GM21786 (cell line): Measurements from ENCODE around the gene ZNF341.

Experiments used
- ATAC-seq: cut with Tn5 transposase; IDR thresholded peaks from one replicate; pipeline ENCODE4 v1.9.1; 2021; ENCODE audit not compliant: unreplicated experiment

ZNF341 gene

DNA sequence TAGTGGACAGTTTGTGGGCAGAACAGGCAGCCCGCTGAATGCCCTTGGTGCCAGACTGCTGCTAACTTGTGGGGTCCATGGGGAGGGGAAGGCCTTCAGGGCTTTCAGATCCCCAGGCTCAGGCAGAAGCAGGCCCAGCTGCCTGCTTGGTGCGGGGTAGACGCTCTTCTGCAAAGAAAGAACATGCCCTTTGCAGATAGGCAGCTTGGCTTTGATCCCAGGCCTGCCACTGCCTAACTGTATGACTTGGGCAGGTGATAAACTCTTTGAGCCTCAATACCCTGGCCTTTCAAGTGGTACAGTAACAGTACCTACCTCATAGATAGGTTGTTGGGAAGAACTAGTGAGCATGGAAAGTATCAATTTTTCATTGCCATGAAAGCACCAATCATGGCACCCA lies 107.8 kb downstream of the ZNF341 start:
- no peak for ATAC-seq

DNA sequence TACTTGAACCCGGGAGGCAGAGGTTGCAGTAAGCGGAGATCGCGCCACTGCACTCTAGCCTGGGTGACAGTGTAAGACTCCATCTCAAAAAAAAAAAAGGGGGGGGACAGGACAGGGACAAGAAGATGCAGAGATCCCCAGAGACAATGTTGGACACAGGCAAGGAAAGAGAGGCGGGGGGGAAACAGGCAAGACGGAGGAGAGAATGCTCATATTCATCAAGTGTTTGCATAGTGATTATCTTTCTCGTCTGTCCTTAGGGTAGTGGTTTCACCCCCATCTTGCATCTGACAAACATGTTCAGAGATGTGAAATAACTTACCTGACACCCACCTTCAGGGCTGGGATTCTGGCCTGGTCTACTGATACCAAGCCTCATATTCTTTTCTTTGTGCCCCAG lies 108.4 kb downstream of the ZNF341 start:
- ATAC-seq, result no peak

DNA sequence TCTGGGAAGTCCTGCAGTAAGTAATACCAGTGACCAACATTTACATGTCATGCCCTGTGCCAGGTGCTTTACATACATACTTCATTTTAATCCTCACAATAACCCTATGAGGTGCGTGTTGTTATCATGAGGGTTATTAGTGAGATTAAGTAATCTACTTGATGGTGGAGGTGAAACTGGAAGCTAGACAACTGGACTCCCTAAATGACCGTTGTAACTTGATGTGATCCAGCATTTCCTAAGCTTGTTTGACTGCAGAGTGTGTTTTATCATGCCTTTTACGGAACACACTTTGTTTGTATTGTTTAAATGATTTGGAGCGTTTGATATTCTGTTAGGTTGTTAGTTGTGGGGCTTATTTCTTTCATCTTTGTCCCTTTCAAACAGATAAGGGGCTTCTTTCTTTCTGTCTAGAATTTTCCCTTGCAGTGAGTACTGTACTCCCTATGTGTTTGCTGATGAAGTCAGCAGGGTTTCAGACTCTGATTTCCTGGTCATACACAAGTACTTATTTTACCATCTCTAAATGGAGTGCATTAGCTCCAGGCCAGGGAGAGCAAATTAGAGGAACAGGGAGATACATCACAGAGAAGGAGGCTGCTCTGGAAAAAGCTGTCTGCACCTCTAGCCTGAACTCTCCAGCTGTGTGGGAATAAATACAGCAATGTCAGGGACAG lies 109.1 kb downstream of the ZNF341 start:
- ATAC-seq, result no peak

DNA sequence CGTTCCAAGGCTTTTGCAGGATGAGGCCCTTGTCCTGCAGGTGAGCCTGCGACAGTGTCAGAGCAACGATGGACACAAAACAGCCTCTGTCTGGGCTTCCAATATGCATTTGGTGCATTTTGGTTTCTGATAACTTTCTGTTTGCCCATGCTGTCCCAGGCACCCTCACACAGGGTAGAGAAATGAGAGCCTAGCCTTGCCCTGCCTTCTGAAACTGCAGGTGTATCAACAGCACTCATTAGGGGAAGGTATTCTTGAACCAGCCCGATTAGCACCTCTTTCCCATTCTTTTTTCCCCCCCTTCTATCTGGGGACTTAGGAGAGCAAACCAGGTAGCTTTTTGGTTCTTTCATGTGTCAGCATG lies 109.6 kb downstream of the ZNF341 start:
- no peak for ATAC-seq
